CD4-positive, alpha-beta T cell treated with Interleukin-4 for 1 hour (primary cell): Measurements from ENCODE around the gene OSBPL3.

Experiments used
- DNase-seq, 2 donors: peaks; one replicate each; pipeline ENCODE4 v3.0.0-alpha.2; 2020 to 2022

OSBPL3 gene

DNA sequence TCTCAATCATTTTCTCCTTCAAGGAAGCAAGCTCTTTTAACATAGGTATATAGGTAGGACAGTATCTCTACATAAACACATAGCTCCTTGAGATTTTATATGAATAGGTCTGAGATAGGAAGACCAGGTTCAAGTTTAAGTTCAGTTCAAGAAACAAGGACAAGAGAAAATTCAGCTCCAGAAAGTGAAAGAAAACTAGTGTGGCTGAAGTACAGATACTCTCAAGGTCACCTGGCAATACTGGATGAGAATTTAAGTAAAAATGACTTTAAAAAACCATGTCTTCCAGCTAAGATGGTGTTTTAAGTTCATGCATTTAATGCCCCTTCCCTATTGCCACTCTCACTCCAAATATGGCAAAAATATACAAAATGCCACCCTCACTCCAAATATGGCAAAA is 91.3 kb downstream of the OSBPL3 start:
- DNase-seq = no peak

DNA sequence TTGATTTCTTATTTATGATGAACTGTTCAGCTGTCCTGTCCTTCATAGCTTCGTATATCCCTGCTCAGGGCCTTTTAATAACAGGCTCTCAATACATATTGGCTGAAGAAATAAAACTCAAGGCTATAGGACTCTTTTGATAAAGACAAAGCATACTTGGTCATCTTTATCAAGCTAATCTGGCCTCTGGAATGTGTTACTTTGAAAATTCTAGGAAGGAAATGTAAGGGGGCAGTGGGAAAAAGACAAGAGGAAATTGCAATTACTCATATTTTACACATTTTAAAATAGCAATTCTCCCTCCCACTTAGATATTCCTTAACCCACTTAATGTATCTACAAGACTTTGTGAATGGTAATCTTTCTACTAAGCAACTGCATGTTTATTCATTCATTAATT is 94.3 kb downstream of the OSBPL3 start:
- DNase-seq = no peak

DNA sequence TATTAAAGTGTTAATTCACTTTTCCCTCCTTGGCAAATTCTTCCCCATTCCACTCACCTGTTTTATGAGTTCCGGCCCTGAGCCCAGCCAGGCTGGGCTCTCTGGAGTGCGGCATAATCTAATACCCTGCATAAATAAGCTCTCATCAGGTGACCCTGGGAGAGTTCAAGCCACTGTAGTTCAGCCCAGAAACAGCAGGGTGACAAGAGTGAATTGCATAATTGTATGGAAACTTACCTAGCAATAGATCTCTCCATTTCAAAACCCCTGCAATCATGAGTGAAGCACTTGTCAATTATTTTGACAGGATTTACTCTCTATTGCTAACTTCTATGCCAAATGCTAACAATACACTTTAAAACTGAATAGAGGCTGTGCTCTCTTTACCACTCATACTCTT is 94.7 kb downstream of the OSBPL3 start:
- no peak for DNase-seq

DNA sequence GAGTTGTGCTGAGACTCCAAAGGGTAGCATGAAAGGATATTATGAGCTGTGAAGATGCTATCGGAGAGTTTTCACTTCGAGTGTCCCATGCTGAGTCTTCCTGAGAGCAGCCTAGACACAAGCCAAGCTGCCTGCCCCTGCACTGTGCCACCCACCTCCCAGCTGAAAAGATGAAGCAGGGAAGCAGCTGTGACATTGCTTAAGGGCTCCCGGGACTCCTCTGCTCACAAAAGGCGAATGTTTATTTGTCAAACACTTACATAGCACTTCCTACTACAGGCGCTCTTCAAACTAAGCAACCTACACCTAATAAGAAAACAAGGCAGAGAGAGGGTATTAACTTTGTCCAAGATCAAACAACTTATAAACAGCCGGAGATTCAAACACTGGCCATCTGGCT is 95.6 kb downstream of the OSBPL3 start:
- DNase-seq = no peak

DNA sequence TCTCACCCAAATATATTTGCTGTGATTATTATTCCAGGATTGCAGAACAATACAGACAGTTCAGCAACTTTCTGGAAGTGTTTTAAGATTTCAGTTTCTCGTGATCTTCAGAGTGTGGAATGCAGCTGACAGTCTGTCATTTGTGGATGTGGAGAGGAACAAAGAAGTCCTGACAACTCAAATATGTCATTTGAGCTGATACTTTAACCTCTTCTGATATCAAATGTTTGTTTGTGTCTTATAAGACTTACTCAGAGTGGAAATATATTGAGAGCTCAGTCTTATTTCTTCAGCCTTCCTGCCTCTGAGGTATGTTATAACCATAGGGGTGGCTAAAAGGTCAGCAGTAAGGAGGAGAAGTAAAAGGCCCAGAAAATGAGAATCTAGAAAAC is 96.4 kb downstream of the OSBPL3 start:
- DNase-seq = no peak

DNA sequence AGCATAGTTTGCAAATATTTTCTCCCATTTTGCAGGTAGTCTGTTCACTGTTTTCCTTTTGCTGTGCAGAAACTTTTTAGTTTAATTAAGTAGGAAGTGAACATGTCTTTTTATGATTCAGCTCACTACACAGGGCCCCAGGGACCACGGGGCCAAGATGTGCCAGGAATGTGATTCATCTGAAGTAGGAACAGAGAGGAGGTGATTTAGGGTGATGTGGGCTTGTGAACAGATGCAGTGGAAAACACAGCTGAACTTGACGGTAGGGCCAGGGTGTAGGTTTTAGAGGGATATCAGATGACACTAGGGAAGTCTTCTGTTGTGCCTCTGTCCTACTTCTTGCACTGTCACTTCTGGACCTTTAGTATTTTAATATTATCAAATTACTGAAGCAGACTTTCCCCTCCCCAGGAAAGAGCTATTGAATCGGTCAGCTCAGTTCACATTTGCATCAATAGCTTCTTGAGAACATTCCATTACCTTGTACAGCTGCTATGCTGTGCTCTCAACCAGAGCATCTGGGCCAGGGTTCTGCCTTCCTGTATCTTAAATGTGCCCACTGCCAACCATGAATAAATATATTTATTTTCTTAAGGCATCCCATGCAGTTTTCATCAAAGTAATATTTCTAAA is 96.9 kb downstream of the OSBPL3 start:
- no peak for DNase-seq

DNA sequence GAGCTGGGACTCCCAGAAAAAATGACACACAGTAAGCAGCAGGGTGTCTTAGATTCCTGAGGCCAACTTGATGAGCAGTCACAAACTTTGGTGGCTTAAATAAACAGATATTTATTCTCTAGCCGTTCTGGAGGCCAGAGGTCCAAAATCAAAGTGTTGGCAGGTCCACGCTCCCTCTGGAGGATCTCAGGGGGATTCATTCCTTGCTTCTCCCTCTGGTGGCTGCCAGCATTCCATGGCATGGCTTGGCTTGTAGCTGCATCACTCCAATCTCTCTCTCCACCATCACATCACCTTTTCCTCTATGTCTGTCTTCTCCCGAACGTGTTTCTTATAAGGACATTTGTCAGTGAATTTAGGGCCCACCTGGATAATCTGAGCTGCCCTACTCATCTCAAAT is 98.4 kb downstream of the OSBPL3 start:
- no peak for DNase-seq

DNA sequence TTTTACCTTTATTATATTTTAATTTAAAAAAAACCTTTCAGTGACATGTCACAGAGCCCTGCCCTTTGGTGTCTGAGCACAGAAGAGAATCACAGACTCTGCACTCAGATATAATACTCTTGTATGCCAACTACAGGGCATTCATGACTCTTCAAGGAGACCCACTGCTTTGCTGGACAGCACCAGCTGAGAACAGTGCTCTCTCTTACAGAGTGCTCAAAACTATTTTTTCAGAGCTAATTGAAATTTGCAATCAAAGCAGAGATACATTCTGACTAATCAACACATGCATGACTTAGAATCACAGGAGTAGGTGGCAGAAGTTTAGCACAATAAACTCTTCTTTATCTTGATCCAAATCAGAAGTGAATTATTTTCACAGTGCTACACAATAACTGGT is 99.1 kb downstream of the OSBPL3 start:
- DNase-seq = no peak

DNA sequence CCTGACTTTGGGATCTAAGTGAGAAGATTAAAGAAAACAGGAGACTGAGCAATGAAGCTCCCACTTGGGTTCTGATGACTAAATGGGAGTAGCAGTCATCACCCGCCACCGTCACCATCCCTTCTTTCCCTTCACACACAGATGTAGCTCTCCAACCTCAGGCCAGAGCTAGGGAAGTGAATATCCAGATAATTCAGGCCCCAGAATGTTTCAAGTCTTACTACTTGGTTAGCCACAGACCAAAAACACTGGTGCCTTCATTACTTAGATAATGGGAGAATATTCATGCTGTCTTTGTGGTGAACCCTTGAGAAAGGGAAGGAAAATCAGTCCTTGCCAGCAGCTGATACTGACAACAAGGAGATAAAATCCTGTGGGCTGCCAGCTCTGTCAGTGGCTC is 100.7 kb downstream of the OSBPL3 start:
- DNase-seq = no peak

DNA sequence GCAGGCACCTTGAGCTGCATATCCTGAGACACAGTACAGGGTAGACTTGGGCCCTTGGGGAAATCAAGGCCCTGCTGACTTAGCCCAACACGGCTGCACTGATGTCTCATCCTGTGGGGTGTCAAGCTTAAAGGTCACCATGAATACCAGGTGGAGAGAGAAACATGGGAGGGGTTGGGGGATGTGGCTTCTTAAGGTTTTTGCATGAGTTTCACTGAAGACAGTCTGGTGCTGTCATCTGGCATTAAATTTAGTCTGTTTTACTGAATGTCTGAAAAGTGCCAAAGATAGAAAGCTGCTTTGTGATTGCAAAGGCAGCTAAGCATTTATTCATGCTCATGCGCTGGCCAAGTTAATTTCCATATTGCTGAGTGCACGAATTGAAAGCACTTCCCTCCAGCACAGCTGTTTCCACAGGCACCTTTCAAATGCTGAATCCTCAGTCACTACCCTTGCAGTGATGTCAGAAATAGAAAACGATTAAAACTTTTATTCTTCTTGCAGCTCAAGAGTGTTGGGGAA is 102.1 kb downstream of the OSBPL3 start:
- peak in 1 of 2 donors; percentile 23 for DNase-seq

DNA sequence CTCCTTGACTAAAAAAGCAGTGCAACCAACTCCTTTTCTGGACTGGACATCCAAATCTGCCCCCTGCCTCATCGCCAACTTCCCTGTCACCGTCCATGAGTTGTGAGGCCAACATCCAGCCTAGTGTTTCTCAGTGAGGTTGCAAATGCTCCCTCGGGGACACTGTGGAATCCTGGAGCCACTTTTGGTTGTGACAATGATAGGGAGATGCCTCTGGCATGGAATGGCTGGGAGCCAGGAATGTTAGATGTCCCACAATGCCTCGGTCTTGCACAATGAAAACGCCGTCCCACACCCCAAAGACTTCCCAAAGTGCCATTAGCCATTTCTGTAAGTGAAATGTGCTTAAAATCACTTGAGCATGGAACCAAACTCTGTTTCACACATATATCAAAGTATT is 105.2 kb downstream of the OSBPL3 start:
- no peak for DNase-seq

DNA sequence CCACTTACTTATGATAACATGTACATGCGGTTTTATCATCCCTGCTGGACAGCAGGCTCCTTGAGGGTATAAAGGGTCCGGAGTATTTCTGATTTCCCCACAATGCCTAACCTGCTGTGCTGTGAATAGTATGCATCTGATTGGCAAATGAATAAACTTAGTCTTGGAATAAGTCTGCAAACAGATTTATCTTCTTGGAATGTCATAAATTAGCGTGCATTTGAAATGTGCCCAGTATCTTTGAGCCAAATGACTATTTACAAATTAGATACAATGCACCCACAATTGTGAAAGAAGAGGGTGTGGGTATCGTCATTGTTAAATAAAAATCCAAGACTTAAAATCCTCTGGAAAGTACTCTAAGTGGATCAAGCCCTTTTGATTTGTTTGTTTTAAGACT is 106.0 kb downstream of the OSBPL3 start:
- no peak for DNase-seq

DNA sequence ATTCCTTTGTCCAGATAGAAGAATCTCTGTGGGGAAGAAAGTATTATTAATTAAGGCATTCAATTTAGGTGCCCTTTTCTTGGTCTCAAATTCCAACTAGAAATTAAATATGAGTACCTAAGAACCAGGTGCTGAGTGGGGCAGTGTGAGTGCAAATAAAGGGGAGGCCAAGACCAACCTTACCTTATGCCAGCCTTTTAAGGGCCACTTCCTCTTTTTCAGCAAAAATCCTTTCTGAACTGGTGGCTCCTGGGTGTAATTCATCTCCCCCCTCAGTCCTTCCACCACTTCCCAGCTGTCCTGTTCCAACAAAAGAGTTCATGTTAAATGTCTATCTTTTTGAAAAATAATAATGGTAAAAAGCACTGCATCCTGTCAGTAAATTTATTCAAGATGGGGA is 108.2 kb downstream of the OSBPL3 start:
- DNase-seq = no peak

DNA sequence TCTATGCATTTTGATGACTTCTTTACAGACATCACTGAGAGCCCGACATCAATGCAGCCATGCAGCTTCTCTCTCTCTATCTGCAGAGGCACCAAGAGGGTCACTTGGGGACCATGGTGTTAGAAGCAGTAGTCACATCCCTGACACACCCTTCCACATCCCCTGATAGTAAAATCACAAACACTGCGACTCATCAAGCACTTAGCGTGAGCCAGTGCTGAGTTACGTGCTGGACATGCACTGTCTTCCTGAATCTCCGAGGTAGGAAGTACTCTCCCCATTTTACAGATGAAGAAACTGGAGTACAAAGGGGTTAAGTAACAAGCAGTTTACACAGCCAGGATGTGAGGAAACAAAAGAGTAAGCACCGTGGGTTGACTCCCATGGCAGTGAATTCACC is 109.2 kb downstream of the OSBPL3 start:
- no peak for DNase-seq

DNA sequence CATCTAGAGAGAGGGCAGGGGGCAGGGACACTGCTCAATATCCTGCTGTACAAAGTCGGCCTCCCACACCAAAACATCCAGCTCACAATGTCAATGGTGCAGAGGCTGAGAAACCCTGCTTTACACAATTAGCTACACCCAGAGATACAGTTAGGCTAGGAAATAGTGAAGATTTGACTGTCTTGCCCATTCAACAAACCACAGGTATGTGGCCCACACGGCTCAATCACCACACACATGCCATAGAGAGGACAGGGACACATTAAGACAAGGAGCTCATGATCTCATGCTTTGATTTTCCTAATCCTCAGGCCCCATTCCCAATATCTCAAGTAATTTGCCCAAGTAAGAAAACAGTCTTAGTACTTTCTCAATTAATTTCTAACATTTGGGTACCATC is 110.4 kb downstream of the OSBPL3 start:
- DNase-seq = no peak

DNA sequence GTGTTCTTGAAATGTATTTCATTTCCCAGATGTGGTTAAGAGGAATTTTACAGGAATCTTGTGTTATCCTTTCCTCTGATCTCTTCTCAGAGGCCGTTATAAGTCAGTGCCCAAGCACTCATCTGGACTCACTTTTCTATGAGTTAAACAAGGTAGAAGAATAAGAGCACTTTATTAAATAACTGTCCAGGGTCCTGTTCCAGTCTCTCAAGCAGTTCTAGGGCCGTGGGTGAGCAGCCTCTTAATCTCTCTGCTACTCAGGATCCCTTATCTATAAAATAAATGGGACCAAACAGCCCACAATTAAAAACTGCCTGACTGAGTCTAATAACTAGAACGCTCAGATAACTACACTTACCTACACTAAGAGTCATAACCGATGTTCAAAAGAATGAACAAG is 111.2 kb downstream of the OSBPL3 start:
- DNase-seq = no peak

DNA sequence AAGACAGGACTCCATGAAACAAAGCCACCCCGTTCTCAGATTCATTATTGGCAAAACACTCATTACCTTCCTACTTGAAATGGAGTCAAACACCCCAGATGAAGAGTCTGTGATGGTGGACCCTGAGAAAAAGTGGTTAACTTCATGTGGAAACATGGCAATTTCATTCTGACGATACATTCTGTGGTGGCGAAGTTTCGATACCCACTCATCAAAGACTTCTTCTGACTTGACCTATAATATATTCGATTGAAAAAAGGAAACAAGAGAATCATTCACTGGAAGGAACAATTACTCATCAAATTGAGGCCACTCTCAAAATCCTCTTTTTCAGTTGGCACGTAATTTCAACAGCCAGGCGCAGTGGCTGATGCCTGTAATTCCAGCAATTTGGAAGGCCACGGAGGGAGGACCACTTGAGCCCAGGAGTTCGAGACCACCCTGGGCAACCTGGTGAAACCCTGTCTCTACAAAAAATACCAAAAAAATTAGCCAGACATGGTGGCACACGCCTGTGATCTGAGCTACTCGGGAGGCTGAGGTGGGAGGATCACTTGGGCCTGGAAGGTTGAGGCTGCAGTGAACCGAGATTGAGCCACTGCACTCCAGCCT is 113.9 kb downstream of the OSBPL3 start:
- no peak for DNase-seq

DNA sequence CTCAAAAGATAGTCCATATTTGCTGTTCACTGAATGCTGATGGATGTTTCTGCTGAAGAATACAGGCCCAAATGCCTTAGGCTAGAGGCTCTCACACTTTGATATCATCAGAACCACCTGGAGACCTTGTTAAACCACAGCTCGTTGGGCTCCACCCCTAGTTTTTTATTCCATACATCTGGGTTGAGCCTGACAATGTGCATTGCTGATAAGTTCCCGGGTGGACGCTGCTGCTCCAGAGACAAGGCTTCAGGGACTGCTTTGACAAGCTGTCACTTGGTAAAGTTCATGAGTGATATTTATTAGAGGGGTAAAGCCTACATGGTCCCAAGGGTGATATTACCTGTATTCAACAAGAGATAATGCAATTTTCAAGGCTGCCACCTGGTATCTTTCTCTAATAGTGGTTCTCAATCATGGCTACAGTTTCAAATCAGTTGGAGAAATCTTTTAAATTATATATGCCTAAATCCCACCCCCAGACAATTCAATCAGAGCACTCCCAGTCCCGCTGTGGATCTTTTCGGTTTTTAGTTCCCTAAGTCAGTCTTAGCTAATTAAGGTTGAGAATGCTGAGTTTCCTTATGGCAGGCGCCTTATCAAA is 115.7 kb downstream of the OSBPL3 start:
- DNase-seq = no peak

DNA sequence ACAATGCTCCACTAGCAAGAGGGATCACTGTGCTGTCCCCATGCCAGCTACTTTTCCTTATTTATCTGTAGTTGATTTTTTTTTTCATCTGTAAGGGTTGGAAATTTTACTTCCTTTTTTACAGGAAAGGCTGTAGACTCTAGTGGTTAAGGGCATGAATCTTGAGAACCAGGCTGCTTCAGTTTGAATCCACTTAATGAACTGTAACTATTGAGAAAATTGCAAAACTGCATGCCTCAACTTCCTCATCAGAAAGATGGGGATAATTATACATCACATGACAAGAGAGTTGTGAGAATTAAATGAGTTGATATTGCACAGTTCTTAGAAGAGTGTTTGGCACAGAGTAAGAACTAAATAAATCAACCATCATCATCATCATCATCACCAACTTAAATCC is 116.4 kb downstream of the OSBPL3 start:
- DNase-seq = no peak

DNA sequence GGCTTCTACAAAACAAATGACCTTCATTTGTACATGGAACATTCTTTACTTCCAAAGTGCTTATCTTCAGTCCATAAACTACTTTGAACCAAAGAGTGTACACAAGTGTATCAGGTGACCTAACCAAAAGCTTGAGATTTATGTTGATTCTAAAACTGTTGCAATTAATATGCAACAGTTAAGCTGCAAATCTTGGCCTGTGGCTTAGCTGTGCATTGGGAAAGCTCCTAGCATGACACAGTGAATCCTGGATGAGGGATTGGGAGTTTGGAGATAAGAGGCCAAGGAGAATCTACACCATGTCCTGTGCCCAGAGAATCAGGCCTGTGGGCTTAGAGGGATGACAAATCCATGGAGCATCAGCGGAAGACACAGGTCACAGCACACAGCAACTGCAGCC is 117.5 kb downstream of the OSBPL3 start:
- no peak for DNase-seq

DNA sequence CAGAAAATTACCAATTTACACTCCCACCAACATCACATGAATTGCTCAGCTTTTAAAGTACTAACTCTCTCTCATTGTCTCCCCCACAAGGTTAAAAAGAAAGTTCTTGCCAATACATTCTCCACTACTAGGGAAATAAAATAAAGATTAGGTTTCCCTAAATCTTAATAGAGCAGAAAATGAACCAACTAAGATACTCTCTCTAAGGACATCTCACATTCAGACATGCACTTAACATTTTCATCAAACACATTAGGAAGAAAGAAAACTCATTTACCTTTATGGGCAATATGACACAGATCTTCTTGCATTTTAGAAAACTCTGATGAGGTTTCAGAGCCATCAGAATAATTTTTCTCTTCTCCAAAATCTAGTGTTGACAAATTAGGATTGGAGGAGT is 118.6 kb downstream of the OSBPL3 start:
- no peak for DNase-seq

DNA sequence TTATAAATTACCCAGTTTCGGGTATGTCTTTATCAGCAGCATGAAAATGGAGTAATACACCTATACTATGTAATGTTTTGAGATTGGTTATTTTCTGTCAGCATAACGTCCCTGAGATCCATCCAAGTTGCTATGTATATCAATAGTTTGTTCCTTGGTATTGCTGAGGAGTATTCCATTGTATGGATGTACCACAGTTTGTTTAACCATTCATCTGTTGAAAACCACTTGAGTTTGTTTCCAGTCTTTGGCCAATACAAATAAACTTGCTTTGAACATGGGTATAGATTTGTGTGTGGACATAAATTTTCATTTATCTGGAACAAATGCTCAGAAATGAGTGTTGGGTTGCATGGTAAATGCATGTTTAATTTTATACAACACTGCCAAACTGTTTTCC is 119.4 kb downstream of the OSBPL3 start:
- no peak for DNase-seq

DNA sequence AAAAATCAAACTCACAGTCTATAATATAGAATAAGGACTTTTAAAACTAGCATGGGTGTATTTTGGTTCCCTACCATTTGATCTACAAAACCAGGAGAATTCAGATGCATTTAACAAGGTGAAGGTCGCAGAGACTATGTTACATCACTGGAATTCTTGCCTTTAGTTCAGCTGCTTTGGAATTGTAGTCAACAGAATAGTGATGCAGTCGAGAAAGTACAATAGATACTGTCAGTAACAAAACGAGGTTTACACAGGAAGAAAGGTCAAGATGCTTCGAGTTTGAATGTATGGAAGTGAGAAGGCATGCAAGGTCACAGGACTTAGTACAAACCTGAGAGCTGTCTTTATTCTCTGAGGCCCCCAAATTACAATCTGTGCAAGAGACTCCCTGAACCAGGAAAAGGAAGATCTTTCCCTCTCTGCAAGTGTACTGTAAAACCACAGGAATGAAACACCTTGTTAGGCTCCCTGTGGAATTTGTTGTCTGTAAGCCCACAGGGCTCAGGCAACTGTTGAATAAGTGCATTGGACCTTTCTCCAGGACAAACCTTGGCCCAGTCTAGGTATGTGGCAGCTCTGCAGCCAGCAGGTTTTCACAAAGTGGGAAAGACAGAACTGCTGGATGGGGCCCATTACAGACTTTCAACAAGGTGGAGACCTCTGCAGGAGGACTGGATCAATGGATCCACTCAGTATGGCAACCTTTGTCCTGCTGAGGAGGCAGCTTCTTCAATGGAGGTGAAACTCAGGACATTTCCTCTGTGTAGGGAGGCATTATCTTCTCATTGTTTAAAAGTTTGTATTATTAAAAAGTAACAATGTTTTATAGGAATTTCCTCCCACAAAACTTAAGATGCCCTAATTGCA is 121.6 kb downstream of the OSBPL3 start:
- DNase-seq = no peak

DNA sequence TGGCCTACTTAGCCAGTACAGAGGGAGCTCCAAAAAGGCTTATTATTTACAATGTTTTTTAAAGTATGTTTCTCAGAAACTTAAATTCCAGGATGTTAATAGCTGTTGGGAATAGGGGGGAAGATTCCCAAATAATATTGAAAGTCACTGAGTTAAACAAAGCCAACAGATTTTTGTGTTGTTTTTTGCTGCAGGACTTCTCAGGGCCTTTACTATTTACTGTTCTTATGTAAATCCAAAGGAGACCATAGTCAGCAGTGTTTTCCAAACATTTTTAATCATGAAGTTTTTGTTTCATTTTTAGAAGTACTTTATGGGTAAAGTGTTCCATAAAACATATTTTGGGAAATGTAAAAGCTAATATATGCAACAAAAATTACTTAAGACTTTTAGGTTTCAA is 122.4 kb downstream of the OSBPL3 start:
- DNase-seq = no peak
